HK-2 (cell line): ENCODE results near the gene GPR89A.
"Not testable (repeated sequence)": the region's sequence is repeated elsewhere in the genome, so short reads cannot be mapped to it uniquely, and the experiment has no call there.

Source experiments
- DNase-seq: peaks from one replicate; pipeline ENCODE4 v3.0.0-alpha.2; 2018; ENCODE audit not compliant: unreplicated experiment

The GPR89A gene

DNA sequence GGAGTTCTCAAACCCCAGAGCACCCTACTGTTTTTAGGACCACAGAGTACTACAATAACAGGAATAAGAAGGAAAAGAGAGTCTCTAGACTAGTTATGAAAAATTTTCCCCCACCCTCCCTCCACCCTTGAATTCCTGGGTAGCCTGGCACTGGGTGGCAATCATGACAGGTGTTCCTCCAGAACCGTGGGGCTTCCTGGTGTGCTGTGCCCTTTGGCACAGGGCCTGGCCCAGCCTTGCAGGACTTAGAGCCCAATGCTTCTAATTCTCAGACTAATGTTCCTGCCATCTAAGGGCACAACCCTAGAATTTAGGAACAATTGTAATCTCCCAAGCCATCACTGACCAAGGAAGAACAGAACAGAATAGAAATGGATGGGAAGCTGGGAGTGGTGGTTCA lies 110.0 kb downstream of the GPR89A start:
- no peak for DNase-seq

DNA sequence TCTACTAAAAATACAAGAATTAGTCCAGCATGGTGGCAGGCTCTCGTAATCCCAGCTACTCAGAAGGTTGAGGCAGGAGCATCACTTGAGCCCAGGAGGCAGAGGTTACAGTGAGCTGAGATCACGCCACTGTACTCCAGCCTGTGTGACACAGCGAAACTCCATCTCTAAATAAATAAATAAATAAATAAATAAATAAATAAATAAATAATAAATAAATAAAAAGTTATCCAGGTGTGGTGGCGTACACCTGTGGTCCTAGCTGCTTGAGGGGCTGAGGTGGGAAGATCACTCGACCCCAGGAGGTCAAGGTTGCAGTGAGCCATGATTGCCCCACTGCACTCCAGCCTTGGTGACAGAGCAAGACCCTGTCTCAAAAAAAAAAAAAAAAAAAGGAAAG lies 110.7 kb downstream of the GPR89A start:
- DNase-seq = not testable (repeated sequence)

DNA sequence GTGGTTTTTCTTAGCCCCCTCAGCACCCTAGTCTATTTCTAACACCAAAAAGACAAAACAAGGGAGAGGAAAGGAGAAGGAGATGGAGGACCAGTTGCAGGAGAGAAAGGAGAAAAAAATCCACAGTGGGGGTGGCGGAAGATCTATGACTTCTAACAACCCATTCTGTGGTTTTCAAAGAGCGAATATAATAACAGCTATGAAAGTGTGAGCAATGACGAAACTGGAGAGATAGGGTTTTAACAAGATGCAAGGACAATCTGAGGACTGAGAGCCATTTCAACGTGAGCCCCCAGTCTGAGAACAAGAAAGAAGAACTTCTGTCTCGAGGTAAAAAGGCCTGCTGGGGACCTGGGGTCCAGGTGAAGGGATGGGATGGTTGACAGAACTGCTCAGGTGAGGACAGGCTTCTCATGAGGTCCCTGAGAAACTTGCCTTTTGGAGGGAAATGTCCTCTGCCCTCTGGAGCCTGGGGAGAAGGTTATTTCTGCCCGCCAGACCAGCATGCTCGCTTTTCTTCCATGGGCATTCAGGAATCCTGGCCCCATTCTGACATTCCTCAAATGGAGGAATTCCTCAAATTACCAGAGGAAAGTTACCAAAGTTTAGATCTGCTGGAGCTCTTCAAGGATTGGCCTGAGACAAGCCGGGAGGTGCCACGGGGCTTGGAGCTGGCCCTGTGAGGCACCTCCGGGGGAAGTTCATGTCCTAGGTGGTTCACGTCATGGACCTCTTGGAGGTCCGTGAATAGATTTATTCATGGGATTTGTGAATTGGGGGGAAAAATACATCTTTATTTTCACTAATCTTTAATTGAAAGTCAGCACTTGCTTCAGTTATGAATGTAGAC lies 111.7 kb downstream of the GPR89A start, which contains the start of gene CD160:
Gene CD160, plus strand, starts transcription at position 270 of the 850 bp plus-strand sequence. CDS start 8,829 bp downstream, outside the sequence.
- no peak for DNase-seq
